NT2/D1 (cell line): ENCODE measurements around the gene ANGEL1.

Source experiments
- DNase-seq: peaks from one replicate; pipeline ENCODE4 v3.0.0-alpha.2; 2011; ENCODE audit warnings: low read depth, low spot score
- H3K27me3 ChIP-seq: 2 replicates; pipeline ENCODE4 v1.6.0; 2011; ENCODE audit warnings: mild to moderate bottlenecking; ENCODE audit not compliant: insufficient read length, insufficient read depth
- H3K36me3 ChIP-seq: 2 replicates; pipeline ENCODE4 v1.6.1; 2011; ENCODE audit warnings: mild to moderate bottlenecking, low read length, mixed read lengths; ENCODE audit not compliant: insufficient read depth, insufficient read length
- H3K4me1 ChIP-seq: 2 replicates; pipeline ENCODE4 v1.5.1; 2011; ENCODE audit not compliant: insufficient read depth, insufficient read length
- H3K4me3 ChIP-seq: 2 replicates; pipeline ENCODE4 v1.5.1; 2011; ENCODE audit warnings: low read depth; ENCODE audit not compliant: insufficient read length
- H3K9ac ChIP-seq: 2 replicates; pipeline ENCODE4 v1.6.0; 2011; ENCODE audit warnings: low read depth; ENCODE audit not compliant: insufficient read length
- H3K9me3 ChIP-seq: 2 replicates; pipeline ENCODE4 v1.5.1; 2011; ENCODE audit warnings: mild to moderate bottlenecking, low read length; ENCODE audit not compliant: insufficient read depth
- SUZ12 ChIP-seq: IDR thresholded peaks from 2 replicates; pipeline ENCODE4 v1.6.1; 2011; ENCODE audit not compliant: insufficient read length, insufficient read depth; ENCODE audit errors: extremely low read depth
- YY1 ChIP-seq: IDR thresholded peaks from 2 replicates; pipeline ENCODE4 v1.6.1; 2011; ENCODE audit not compliant: insufficient read length, insufficient read depth
- ZNF274 ChIP-seq: IDR thresholded peaks from 2 replicates; pipeline ENCODE4 v1.6.1; 2011; ENCODE audit warnings: mild to moderate bottlenecking, low read depth, low read length

ANGEL1 gene

GRCh38 chr14:76829650-76830421, 17.2 kb upstream of the ANGEL1 start:
- no peaks in the 10 kb centered on the region for H3K36me3 ChIP-seq
- H3K9ac ChIP-seq: no peak overlapping the region
- peaks cover 9% of the 10 kb centered on the region for H3K4me1 ChIP-seq
- TF ChIP-seq YY1 (no peak), SUZ12 (no peak), ZNF274 (no peak)
- no peaks in the 10 kb centered on the region for H3K27me3 ChIP-seq
- no peak overlapping the region for H3K4me3 ChIP-seq
- no peak for DNase-seq
- peaks cover 6% of the 10 kb centered on the region; the same call in 1 of the 2 replicates for H3K9me3 ChIP-seq

DNA sequence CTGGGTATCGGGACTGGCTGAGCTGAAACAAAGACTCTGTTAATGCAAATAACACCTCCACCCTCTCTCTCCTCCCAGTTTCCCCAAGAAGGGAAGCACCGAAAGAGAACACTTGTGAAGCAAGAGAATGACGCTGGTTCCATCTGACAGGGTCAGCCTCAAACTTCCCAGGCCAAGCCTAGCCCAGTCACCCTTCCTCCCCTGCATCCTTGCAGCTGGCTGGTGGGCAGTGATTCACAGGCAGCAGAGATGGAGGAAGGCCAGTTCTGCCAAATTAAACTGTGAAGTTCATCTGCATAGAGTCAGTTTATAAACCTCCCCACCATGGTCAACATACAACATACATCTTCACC, 16.3 kb upstream of the ANGEL1 start:
- no peak for DNase-seq
- Histone ChIP-seq H3K36me3 (no peaks in the 10 kb centered on the region), H3K4me3 (no peak overlapping the region), H3K27me3 (no peaks in the 10 kb centered on the region), H3K9ac (no peak overlapping the region), H3K4me1 (peaks cover 7% of the 10 kb centered on the region), H3K9me3 (peaks cover 6% of the 10 kb centered on the region; the same call in 1 of the 2 replicates)
- TF ChIP-seq SUZ12 (no peak), ZNF274 (no peak), YY1 (no peak)

- Histone ChIP-seq H3K9me3 (peaks cover 6% of the 10 kb centered on the region; the same call in 1 of the 2 replicates), H3K4me3 (no peak overlapping the region), H3K36me3 (no peaks in the 10 kb centered on the region), H3K4me1 (peaks cover 7% of the 10 kb centered on the region), H3K9ac (no peak overlapping the region), H3K27me3 (no peaks in the 10 kb centered on the region)
- TF ChIP-seq SUZ12: no peak
- TF ChIP-seq ZNF274: no peak
- no peak for TF ChIP-seq YY1
- no peak for DNase-seq
Measured at GRCh38 chr14:76828339-76829012, 15.8 kb upstream of the ANGEL1 start.

- H3K9me3 ChIP-seq: peaks cover 6% of the 10 kb centered on the region; the same call in 1 of the 2 replicates
- no peaks in the 10 kb centered on the region for H3K36me3 ChIP-seq
- TF ChIP-seq SUZ12: no peak
- DNase-seq: no peak
- H3K9ac ChIP-seq: no peak overlapping the region
- no peak overlapping the region for H3K4me3 ChIP-seq
- H3K27me3 ChIP-seq: no peaks in the 10 kb centered on the region
- peaks cover 7% of the 10 kb centered on the region for H3K4me1 ChIP-seq
Measured at GRCh38 chr14:76827696-76828296, 15.1 kb upstream of the ANGEL1 start.

DNA sequence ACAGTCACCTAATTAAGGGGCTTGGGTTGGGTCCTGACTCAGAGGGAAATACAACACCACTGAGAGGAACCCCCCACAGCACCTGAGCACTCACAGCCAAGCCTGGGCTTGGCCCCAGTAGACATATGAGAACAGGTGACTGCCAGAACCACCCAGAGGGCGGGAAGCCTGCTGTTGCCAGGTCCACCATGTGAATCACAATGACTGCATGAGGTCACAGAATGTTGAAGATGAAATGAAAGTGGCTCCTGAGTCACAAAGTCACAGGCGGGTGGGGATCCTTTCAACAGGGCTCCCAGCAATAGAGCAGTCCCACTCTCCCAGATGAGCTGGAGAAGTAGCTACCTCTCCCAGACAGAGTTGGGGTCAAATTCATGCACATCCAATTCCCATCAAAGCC, 13.4 kb upstream of the ANGEL1 start, which contains the start of gene LRRC74A:
LRRC74A (plus strand) TSS at position 287 of the 400 bp plus-strand sequence. CDS start 290 bp downstream, outside the sequence.
- Histone ChIP-seq H3K36me3 (no peaks in the 10 kb centered on the region), H3K4me3 (no peak within 1 kb of the TSS), H3K4me1 (peaks cover 7% of the 10 kb centered on the region), H3K9me3 (peaks cover 5% of the 10 kb centered on the region), H3K27me3 (no peaks in the 10 kb centered on the region), H3K9ac (no peak within 1 kb of the TSS)
- no peak for TF ChIP-seq YY1
- DNase-seq: no peak

- no peaks in the 10 kb centered on the region for H3K4me1 ChIP-seq
- no peak overlapping the region for H3K4me3 ChIP-seq
- TF ChIP-seq ZNF274: no peak
- no peak for TF ChIP-seq YY1
- TF ChIP-seq SUZ12: no peak
- no peak for DNase-seq
- no peaks in the 10 kb centered on the region for H3K27me3 ChIP-seq
- peaks cover 19% of the 10 kb centered on the region for H3K9me3 ChIP-seq
- no peaks in the 10 kb centered on the region for H3K36me3 ChIP-seq
- no peak overlapping the region for H3K9ac ChIP-seq
Measured at GRCh38 chr14:76820700-76821099, 8.0 kb upstream of the ANGEL1 start.
